Measurements from ENCODE around the gene EXOC4.

Gene EXOC4

DNA sequence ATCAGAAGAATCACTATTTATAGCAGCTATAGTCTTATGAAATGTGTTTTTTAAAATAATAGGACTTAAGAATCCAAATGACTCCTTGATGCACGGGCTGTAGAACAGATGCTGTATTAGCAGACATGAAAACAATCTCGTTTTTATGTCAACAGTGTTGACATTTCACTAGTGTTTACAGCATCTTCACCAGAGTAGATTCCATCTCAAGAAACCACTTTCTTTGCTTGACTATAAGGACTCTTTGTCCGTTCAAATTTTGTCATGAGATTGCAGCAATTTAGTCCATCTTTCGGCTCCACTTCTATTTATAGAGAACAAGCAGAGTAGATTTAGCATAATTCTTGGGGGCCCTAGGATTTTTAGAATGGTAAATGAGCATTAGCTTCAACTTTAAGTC lies 295.1 kb downstream of the EXOC4 start:
- DNase-seq (ENCODE audit: low spot score), result no peak
- POLR2A ChIA-PET (ENCODE audit: low non-redundant PET), result no interaction called here
- CTCF ChIA-PET, result no interaction called here
- no peak overlapping the region for H3K27ac ChIP-seq
- TF ChIP-seq, protein P1, sequence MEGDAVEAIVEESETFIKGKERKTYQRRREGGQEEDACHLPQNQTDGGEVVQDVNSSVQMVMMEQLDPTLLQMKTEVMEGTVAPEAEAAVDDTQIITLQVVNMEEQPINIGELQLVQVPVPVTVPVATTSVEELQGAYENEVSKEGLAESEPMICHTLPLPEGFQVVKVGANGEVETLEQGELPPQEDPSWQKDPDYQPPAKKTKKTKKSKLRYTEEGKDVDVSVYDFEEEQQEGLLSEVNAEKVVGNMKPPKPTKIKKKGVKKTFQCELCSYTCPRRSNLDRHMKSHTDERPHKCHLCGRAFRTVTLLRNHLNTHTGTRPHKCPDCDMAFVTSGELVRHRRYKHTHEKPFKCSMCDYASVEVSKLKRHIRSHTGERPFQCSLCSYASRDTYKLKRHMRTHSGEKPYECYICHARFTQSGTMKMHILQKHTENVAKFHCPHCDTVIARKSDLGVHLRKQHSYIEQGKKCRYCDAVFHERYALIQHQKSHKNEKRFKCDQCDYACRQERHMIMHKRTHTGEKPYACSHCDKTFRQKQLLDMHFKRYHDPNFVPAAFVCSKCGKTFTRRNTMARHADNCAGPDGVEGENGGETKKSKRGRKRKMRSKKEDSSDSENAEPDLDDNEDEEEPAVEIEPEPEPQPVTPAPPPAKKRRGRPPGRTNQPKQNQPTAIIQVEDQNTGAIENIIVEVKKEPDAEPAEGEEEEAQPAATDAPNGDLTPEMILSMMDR (conservative IDR thresholded peaks at IDR 0.05; ENCODE audit: low read depth), result no peak

DNA sequence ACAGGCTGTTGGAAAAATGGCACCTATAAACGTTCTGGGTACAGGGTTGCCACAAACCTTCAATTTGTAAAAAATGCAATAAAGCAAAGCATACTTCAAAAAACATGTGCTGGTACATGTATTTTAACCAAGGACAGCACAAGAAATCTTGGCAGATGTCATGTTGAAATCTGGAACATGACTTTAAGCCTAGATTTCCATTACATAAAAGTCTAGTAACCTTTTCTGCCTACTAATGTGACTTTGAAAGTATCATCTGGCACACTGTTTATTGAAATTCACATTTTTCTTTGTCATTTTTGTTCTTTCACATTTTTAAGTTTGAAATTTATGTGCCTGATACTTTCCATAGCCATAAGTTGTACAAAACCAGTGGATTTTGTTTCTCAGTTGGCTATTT lies 296.8 kb downstream of the EXOC4 start:
- DNase-seq (ENCODE audit: low spot score), result no peak
- ChIA-PET POLR2A (ENCODE audit: low non-redundant PET) (no interaction called here), CTCF (no interaction called here)
- TF ChIP-seq, protein P1 (conservative IDR thresholded peaks at IDR 0.05; ENCODE audit: low read depth), result no peak
- H3K27ac ChIP-seq, result no peak overlapping the region

DNA sequence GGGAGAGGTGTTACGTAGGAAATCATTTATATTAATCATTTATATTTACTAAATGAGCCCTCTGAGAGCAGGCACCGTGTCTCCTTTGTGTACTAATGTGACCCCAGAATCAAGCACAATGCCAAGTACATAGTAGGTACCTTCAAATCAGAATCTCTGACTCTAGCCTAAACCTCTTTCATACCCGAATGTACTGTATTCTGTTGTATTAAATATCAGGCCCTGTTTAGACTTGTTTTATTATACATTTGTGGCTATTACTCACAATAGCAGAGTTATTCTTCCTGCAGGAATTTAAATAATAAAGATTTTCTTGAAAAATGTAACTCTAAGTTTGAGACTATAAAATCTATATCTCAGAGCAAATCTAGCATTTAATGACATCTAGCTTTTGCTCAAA lies 297.3 kb downstream of the EXOC4 start:
- TF ChIP-seq, protein P1 (conservative IDR thresholded peaks at IDR 0.05; ENCODE audit: low read depth), result no peak
- CTCF ChIA-PET, result no interaction called here
- H3K27ac ChIP-seq, result no peak overlapping the region
- DNase-seq (ENCODE audit: low spot score), result peak; percentile 21
- POLR2A ChIA-PET (ENCODE audit: low non-redundant PET), result no interaction called here

DNA sequence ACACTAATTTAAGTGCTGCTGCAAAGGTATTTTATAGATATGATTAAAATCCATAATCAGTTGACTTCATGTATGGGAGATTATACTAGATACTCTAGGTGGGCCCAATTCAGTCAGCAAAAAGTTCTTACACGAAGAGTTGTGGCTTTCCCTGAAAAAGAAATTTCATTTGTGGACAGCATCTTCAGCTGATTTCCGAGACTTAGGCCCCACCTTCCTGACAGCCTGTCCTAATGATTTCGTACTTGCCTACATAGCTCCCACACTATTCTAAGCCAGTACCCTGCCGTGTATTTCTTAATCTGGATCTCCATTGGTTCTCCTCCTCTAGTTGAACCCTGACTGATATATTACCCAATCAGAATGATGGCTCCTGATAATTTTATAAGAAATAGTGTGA lies 297.9 kb downstream of the EXOC4 start:
- no peak for DNase-seq (ENCODE audit: low spot score)
- no peak overlapping the region for H3K27ac ChIP-seq
- ChIA-PET CTCF (no interaction called here), POLR2A (ENCODE audit: low non-redundant PET) (no interaction called here)
- TF ChIP-seq, protein P1 (conservative IDR thresholded peaks at IDR 0.05; ENCODE audit: low read depth), result no peak

DNA sequence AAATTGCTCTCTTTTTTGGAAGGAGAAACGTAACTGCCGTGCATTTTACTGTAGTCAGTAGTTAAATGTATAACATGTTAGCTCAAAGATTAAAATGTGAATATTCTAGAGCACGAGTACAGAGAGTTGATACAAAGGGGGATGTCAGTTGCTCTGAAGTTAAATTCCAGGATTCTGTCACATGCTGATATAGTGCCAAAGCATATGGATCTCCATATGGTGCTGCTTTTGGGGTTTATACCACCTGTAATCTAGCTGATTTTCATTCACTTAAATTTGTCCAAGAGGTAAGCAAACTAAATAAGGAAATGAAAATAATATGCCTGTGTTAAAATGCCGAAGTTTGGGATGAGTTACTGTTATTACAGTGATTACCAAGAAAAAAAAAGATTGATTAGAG lies 298.6 kb downstream of the EXOC4 start:
- TF ChIP-seq, protein P1 (conservative IDR thresholded peaks at IDR 0.05; ENCODE audit: low read depth), result no peak
- ChIA-PET POLR2A (ENCODE audit: low non-redundant PET) (no interaction called here), CTCF (no interaction called here)
- no peak overlapping the region for H3K27ac ChIP-seq
- DNase-seq (ENCODE audit: low spot score), result no peak

DNA sequence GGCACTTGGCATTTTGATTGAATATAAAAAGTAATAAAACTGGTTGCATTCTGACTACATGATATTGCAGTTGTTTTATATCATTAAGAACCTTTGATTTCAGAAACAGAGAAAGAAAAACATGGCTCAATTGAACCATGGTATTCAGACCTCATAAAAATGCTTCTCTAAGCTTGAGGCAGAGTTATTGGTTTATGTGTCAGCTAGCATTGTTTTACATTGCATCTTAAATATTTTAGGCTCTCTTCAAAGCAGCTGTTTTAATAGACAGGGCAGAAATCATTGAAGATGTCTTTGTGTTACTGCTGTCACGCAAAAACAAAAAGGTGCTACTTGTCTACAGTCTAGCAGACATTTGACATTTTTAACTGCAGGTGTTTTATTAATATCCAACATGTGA lies 299.2 kb downstream of the EXOC4 start:
- DNase-seq (ENCODE audit: low spot score), result no peak
- TF ChIP-seq, protein P1 (conservative IDR thresholded peaks at IDR 0.05; ENCODE audit: low read depth), result no peak
- no peak overlapping the region for H3K27ac ChIP-seq
- ChIA-PET POLR2A (ENCODE audit: low non-redundant PET) (no interaction called here), CTCF (no interaction called here)

DNA sequence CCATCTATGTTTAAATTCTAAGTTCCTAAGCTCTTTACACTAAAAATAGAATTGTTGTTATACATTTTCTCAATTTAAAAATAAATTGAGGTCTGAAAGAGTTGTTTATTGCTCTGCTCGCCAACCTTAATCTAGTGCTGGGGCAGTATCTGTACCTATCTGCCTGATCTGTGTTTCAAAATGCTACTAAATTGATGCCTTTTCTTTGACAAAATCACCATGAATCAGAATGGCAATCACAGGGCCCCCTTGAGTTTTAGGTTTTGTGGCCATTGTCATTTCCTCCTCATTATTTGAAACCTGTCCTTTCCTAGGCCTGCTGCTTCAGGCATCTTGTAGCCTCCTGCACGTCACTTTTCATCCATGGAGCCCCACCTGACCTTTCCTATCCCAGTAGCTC lies 301.5 kb downstream of the EXOC4 start:
- TF ChIP-seq, protein P1 (conservative IDR thresholded peaks at IDR 0.05; ENCODE audit: low read depth), result no peak
- ChIA-PET CTCF (interaction anchor here (0.7 kb wide), 1 partner anchor 18 kb away, joined by 3 read pairs; no protein-coding TSS in a partner anchor), POLR2A (ENCODE audit: low non-redundant PET) (no interaction called here)
- DNase-seq (ENCODE audit: low spot score), result no peak
- no peak overlapping the region for H3K27ac ChIP-seq

Measured in RWPE1 (cell line).